Forelimb muscle (tissue), 1 donor: ENCODE measurements around the gene KBTBD13. TPM values are rescaled to one million over a fixed set of nuclear protein-coding genes. Genes with fewer than 3 reads are reported as not detected.

Experiments used
- DNase-seq: peaks from one replicate; pipeline ENCODE4 v3.0.0-alpha.2; 2013; ENCODE audit warnings: low read depth
- polyA plus RNA-seq: library from polyadenylated mRNA; unstranded; fragments of 120-200 nt; gene quantifications from one replicate; pipeline ENCODE4 v1.2.1, GENCODE V29; 2013; ENCODE audit not compliant: insufficient read length

The KBTBD13 gene
- polyA plus RNA-seq, 1 donor, result 2.0 TPM

GRCh38 chr15:65106011-65106590 lies 29.6 kb downstream of the KBTBD13 start:
- DNase-seq, result no peak

- no peak for DNase-seq
Measured at GRCh38 chr15:65110676-65111292, 34.2 kb downstream of the KBTBD13 start.

GRCh38 chr15:65115086-65115485 lies 38.5 kb downstream of the KBTBD13 start, which contains the start of gene UBAP1L:
Gene UBAP1L, minus strand, starts transcription at chr15:65115200. Its CDS starts 8,985 bp downstream, at chr15:65106215.
- DNase-seq, result no peak

- DNase-seq, result no peak
Measured at GRCh38 chr15:65115542-65115941, 39.0 kb downstream of the KBTBD13 start.

Other genes starting within 250 kb of the KBTBD13 start
- 13.1 TPM for gene PLEKHO2, start 234.8 kb upstream of the KBTBD13 start, polyA plus RNA-seq
- gene ANKDD1A, start 164.8 kb upstream of the KBTBD13 start, polyA plus RNA-seq, result 6.1 TPM
- 84.3 TPM for gene SPG21, start 86.8 kb upstream of the KBTBD13 start, polyA plus RNA-seq
- 8.5 TPM for gene MTFMT, start 47.1 kb upstream of the KBTBD13 start, polyA plus RNA-seq
- gene SLC51B, start 31.4 kb upstream of the KBTBD13 start, polyA plus RNA-seq, result 1.3 TPM
- 12.7 TPM for gene RASL12, start 8.8 kb upstream of the KBTBD13 start, polyA plus RNA-seq
- gene UBAP1L, start 38.5 kb downstream of the KBTBD13 start, polyA plus RNA-seq, result 4.8 TPM
- gene PDCD7, start 57.1 kb downstream of the KBTBD13 start, polyA plus RNA-seq, result 19.5 TPM
- 39.5 TPM for gene CLPX, start 108.6 kb downstream of the KBTBD13 start, polyA plus RNA-seq
- gene CILP, start 134.7 kb downstream of the KBTBD13 start, polyA plus RNA-seq, result 22.1 TPM
- 13.0 TPM for gene PARP16, start 210.1 kb downstream of the KBTBD13 start, polyA plus RNA-seq
- not detected for gene RNU5A-1, start 219.3 kb downstream of the KBTBD13 start, polyA plus RNA-seq
- gene RNU5B-1, start 227.9 kb downstream of the KBTBD13 start, polyA plus RNA-seq, result not detected